DMS53 treated with DMSO at 0.1 percent for 48 hours (cell line): ENCODE data around the gene MAFB.

Experiments used
- DNase-seq: peaks from one replicate; lab custom pipeline; 2025; ENCODE audit not compliant: unreplicated experiment; lab: John Stamatoyannopoulos, UW

Gene MAFB

GRCh38 chr20:40682104-40682981, 6.7 kb downstream of the MAFB start:
- no peak for DNase-seq

GRCh38 chr20:40681684-40682083, 7.4 kb downstream of the MAFB start:
- no peak for DNase-seq

GRCh38 chr20:40681165-40681564, 7.9 kb downstream of the MAFB start:
- no peak for DNase-seq

- DNase-seq = no peak
Observed at GRCh38 chr20:40680161-40680959, 8.7 kb downstream of the MAFB start.

GRCh38 chr20:40679184-40679583, 9.9 kb downstream of the MAFB start:
- no peak for DNase-seq

- no peak for DNase-seq
Observed at GRCh38 chr20:40678286-40678875, 10.7 kb downstream of the MAFB start.

- DNase-seq = no peak
Observed at GRCh38 chr20:40677343-40677924, 11.6 kb downstream of the MAFB start.

GRCh38 chr20:40676491-40677269, 12.4 kb downstream of the MAFB start:
- no peak for DNase-seq

GRCh38 chr20:40675599-40676221, 13.3 kb downstream of the MAFB start:
- DNase-seq = no peak

GRCh38 chr20:40673442-40673841, 15.6 kb downstream of the MAFB start:
- no peak for DNase-seq

- DNase-seq = no peak
Observed at GRCh38 chr20:40672095-40672494, 16.9 kb downstream of the MAFB start.

GRCh38 chr20:40670253-40670652, 18.8 kb downstream of the MAFB start:
- no peak for DNase-seq

- DNase-seq = no peak
Observed at GRCh38 chr20:40669692-40670091, 19.3 kb downstream of the MAFB start.

- no peak for DNase-seq
Observed at GRCh38 chr20:40668449-40669228, 20.4 kb downstream of the MAFB start.

- no peak for DNase-seq
Observed at GRCh38 chr20:40667503-40667902, 21.5 kb downstream of the MAFB start.

GRCh38 chr20:40666336-40666735, 22.7 kb downstream of the MAFB start:
- DNase-seq = no peak

GRCh38 chr20:40664891-40665290, 24.1 kb downstream of the MAFB start:
- no peak for DNase-seq

GRCh38 chr20:40663991-40664880, 24.8 kb downstream of the MAFB start:
- DNase-seq = no peak
